GM13976 (cell line): ENCODE measurements around the gene ERLIN1.

ENCODE experiments used
- DNase-seq: peaks from one replicate; pipeline ENCODE4 v3.0.0; 2012; ENCODE audit warnings: low spot score
- CTCF ChIP-seq: IDR thresholded peaks from 2 replicates; pipeline ENCODE4 v1.5.1; 2012; ENCODE audit warnings: borderline replicate concordance, mild to moderate bottlenecking; ENCODE audit not compliant: insufficient read depth; ENCODE audit errors: extremely low read depth, missing control alignments, control extremely low read depth
- in situ Hi-C: fragments of 300-500 bp; cut with MboI; formaldehyde crosslinking; loops from one replicate; pipeline ENCODE4 v1.12.0; 2022; ENCODE audit warnings: low sequenced_read_pairs, mixed read lengths, inconsistent platforms; ENCODE audit not compliant: unreplicated experiment

Gene ERLIN1

GRCh38 chr10:100185364-100186252 lies at the start of gene ERLIN1:
Gene ERLIN1 (minus strand): TSS chr10:100186029. CDS start chr10:100185626, 403 bp downstream.
- no peak for TF ChIP-seq CTCF
- peak; percentile 96 for DNase-seq
- in situ Hi-C loops, result no loop called here

- no peak for DNase-seq
- in situ Hi-C loops, result no loop called here
- no peak for TF ChIP-seq CTCF
Observed at GRCh38 chr10:100232101-100232500, 46.3 kb upstream of the ERLIN1 start.

- no peak for DNase-seq
- in situ Hi-C loops, result no loop called here
- TF ChIP-seq CTCF, result no peak
Observed at GRCh38 chr10:100229819-100230422, 44.1 kb upstream of the ERLIN1 start.

- in situ Hi-C loops, result no loop called here
- no peak for TF ChIP-seq CTCF
- no peak for DNase-seq
Observed at GRCh38 chr10:100223879-100224278, 38.0 kb upstream of the ERLIN1 start.

- TF ChIP-seq CTCF, result no peak
- in situ Hi-C loops, result no loop called here
- DNase-seq, result no peak
Observed at GRCh38 chr10:100222529-100222928, 36.7 kb upstream of the ERLIN1 start.

- in situ Hi-C loops, result no loop called here
- TF ChIP-seq CTCF, result no peak
- DNase-seq, result no peak
Observed at GRCh38 chr10:100216006-100216405, 30.2 kb upstream of the ERLIN1 start.
